SU-DHL-6 (cell line): ENCODE data around the gene SART3.

ENCODE experiments used
- EZH2phosphoT487 ChIP-seq: fragments of 200-600 bp; sonication (generic), shearing (Covaris generic); conservative IDR thresholded peaks from 2 replicates; pipeline ENCODE4 v1.6.1; 2018; ENCODE audit warnings: mild to moderate bottlenecking, antibody characterized with exemption, low read length, moderate library complexity, mixed read lengths
- TF ChIP-seq, protein P1 (sequence below): fragments of 200-600 bp; sonication (generic); IDR thresholded peaks from one replicate; pipeline ENCODE4 v1.5.1; 2017; ENCODE audit warnings: antibody characterized with exemption, mild to moderate bottlenecking, low read length, moderate library complexity; ENCODE audit not compliant: insufficient read depth, poor library complexity, severe bottlenecking

DNA sequence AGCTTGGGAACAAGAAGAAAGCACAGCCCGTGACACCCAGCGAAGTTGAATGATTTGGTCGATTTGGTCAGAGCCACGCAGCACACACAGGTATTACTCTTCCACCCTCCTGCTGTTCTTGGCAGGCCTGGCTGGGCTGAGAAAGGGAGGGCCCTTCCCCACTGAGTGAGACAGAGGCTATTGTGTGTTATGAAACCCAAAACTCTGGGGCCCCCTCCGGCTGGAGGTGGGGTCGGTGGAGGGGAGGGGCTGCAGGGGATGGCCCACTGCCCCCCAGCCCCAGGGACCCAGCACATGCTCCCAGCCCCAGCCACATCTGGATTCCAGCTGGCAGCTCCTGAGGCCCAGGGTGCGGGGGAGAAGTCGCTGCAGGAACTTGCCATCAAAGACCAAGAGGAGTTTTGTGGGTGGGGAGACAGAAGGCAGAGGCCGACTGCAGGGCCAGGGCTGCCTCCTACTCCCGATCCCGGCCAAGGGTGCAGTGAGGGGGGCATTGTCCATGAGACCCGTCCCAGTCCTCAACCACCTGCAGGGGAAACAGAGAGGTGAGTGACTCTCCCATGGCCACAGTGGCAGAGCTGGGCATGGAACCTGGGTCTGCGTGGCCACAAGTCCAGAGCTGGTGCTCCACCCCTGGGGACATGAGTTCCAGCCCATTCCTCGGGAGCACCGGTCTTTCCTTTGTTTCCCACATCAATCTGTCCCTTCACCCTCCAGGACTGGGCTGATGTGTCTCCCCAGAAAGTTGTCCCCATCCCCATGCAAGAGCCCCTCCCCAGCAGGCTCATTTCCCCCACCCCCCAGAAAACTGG, 28.3 kb upstream of the SART3 start:
- TF ChIP-seq, protein P1, sequence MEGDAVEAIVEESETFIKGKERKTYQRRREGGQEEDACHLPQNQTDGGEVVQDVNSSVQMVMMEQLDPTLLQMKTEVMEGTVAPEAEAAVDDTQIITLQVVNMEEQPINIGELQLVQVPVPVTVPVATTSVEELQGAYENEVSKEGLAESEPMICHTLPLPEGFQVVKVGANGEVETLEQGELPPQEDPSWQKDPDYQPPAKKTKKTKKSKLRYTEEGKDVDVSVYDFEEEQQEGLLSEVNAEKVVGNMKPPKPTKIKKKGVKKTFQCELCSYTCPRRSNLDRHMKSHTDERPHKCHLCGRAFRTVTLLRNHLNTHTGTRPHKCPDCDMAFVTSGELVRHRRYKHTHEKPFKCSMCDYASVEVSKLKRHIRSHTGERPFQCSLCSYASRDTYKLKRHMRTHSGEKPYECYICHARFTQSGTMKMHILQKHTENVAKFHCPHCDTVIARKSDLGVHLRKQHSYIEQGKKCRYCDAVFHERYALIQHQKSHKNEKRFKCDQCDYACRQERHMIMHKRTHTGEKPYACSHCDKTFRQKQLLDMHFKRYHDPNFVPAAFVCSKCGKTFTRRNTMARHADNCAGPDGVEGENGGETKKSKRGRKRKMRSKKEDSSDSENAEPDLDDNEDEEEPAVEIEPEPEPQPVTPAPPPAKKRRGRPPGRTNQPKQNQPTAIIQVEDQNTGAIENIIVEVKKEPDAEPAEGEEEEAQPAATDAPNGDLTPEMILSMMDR = no peak
- no peak for TF ChIP-seq EZH2phosphoT487
